OCI-LY7 (cell line): ENCODE data around the gene GK2. TPM values are rescaled to one million over a fixed set of nuclear protein-coding genes. Genes with fewer than 3 reads are reported as not detected.

Source experiments
- BruUV-seq: library from RNA; stranded (reverse); fragments of 400-500 nt; replicated peaks from 2 replicates; lab custom pipeline; 2021; lab: Mats Ljungman, UMichigan
- CTCF ChIA-PET: fragments of 300-600 bp; sonication (Branson Sonifier 250); formaldehyde crosslinking; loops from one replicate; lab custom pipeline; 2022; ENCODE audit warnings: antibody characterized with exemption; ENCODE audit not compliant: unreplicated experiment; lab: Charles Lee
- POLR2A ChIA-PET: fragments of 300-600 bp; sonication (Branson Sonifier 250); formaldehyde crosslinking; loops from one replicate; lab custom pipeline; 2022; ENCODE audit warnings: antibody characterized with exemption; lab: Charles Lee
- DNase-seq: peaks from one replicate; pipeline ENCODE4 v3.0.0-alpha.2; 2015; ENCODE audit warnings: low spot score
- H2AFZ ChIP-seq: fragments of 200-600 bp; sonication (generic), shearing (Covaris generic); 2 replicates; pipeline ENCODE4 v1.6.1; 2014; ENCODE audit warnings: mild to moderate bottlenecking, antibody characterized with exemption, low read length, moderate library complexity
- H3K27ac ChIP-seq: fragments of 200-600 bp; sonication (generic); 2 replicates; pipeline ENCODE4 v1.5.1; 2014; ENCODE audit warnings: mixed run types, low read depth, mild to moderate bottlenecking, moderate library complexity, low read length, inconsistent platforms; ENCODE audit not compliant: poor library complexity, severe bottlenecking
- H3K36me3 ChIP-seq: fragments of 200-600 bp; sonication (generic); 2 replicates; pipeline ENCODE4 v1.6.1; 2014; ENCODE audit warnings: mild to moderate bottlenecking, antibody characterized with exemption, low read length, moderate library complexity, mixed read lengths; ENCODE audit not compliant: insufficient read depth
- H3K4me1 ChIP-seq: fragments of 200-600 bp; sonication (generic); 2 replicates; pipeline ENCODE4 v1.5.1; 2014; ENCODE audit warnings: mild to moderate bottlenecking, low read length; ENCODE audit not compliant: insufficient read depth, poor library complexity, severe bottlenecking
- H3K4me2 ChIP-seq: fragments of 200-600 bp; sonication (generic); 2 replicates; pipeline ENCODE4 v1.6.1; 2014; ENCODE audit warnings: mild to moderate bottlenecking, low read length
- H3K4me3 ChIP-seq: fragments of 200-600 bp; sonication (generic); 2 replicates; pipeline ENCODE4 v1.5.1; 2014; ENCODE audit warnings: mild to moderate bottlenecking, low read depth, low read length; ENCODE audit not compliant: poor library complexity, severe bottlenecking
- H3K79me2 ChIP-seq: fragments of 200-600 bp; sonication (generic); 2 replicates; pipeline ENCODE4 v1.6.1; 2016; ENCODE audit warnings: low read depth, mild to moderate bottlenecking, low read length, moderate library complexity, mixed read lengths; ENCODE audit not compliant: insufficient read depth
- H3K9me2 ChIP-seq: fragments of 200-600 bp; sonication (generic); 2 replicates; pipeline ENCODE4 v1.6.1; 2016; ENCODE audit warnings: mild to moderate bottlenecking, low read length, mixed read lengths; ENCODE audit not compliant: insufficient read depth
- H3K9me3 ChIP-seq: fragments of 200-600 bp; sonication (generic); 2 replicates; pipeline ENCODE4 v1.6.1; 2014; ENCODE audit warnings: mild to moderate bottlenecking, mixed run types, low read length, mixed read lengths
- H4K20me1 ChIP-seq: fragments of 200-600 bp; sonication (generic); 2 replicates; pipeline ENCODE4 v1.6.1; 2014; ENCODE audit warnings: mild to moderate bottlenecking, antibody characterized with exemption, low read length, moderate library complexity, mixed read lengths; ENCODE audit not compliant: insufficient read depth
- EZH2phosphoT487 ChIP-seq: fragments of 200-600 bp; sonication (generic); IDR thresholded peaks from 2 replicates; pipeline ENCODE4 v1.6.1; 2018; ENCODE audit warnings: low read depth, borderline replicate concordance, mild to moderate bottlenecking, mixed run types, antibody characterized with exemption, low read length, moderate library complexity, mixed read lengths
- intact Hi-C: fragments of 100-400 bp; cut with micrococcal nuclease; formaldehyde crosslinking; loops from one replicate; pipeline ENCODE4 v1.10.0; 2022; ENCODE audit not compliant: unreplicated experiment
- total RNA-seq, 2 experiments: library from RNA; depleted of rRNA in 1 of 2; stranded (reverse); fragments of >200 nt in 1 of 2; shearing (Covaris generic) in 1 of 2; gene quantifications; 2 replicates each; pipeline ENCODE4 v1.2.3, GENCODE V29; 2014 to 2022
- TF ChIP-seq, protein P1 (sequence below): fragments of 200-600 bp; sonication (generic); conservative IDR thresholded peaks from 2 replicates; pipeline ENCODE4 v1.5.1; 2014; ENCODE audit warnings: mild to moderate bottlenecking, antibody characterized with exemption, low read length, moderate library complexity, mixed read lengths

The GK2 gene
- total RNA-seq, 2 experiments from 2014 or later: not detected

DNA sequence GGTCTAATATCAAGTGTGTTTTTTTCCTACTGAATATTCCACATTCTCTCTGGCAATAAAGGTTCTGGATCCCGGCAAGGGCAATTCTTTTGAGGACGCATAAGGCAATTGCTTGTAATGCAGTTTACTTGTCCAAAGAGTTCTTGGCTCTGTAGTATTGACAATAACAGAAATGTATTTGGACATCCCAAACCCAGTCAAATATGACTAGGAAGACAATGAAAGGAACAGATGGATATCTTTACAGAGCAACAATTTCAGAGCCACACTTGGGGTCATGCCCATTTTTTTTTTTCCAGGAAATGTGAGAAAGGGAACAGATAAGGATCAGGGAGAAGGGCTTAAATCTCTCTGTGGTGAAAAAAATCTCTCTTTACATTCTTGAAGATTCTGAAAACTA lies 12.2 kb downstream of the GK2 start:
- no peaks in the 10 kb centered on the region for H3K36me3 ChIP-seq
- CTCF ChIA-PET: no interaction called here

DNA sequence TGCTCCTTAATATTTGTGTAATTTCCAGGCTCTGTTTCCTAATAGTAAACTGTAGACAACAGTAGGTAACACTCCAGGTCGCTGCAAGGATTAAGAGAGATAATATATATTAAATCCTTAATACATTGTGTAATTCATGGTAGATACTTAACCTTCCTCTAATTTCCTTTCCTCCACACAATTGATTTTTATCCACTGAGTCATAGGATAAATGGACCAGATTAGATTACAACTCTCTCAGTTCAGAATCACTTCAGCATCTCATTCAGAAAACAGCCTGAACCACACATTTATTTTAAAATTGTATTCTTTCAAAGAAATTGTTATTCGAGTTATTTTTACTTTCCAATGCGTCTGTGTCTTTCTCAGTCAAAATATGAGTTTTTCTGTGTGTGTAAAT lies 17.1 kb downstream of the GK2 start:
- no peak overlapping the region for H3K4me2 ChIP-seq
- H4K20me1 ChIP-seq: no peaks in the 10 kb centered on the region
- no peak for DNase-seq
- H3K9me3 ChIP-seq: no peaks in the 10 kb centered on the region
- POLR2A ChIA-PET: interaction anchor here (0.7 to 0.9 kb wide), 2 partner anchors 10 to 11 kb away, joined by 3 read pairs; no protein-coding TSS in a partner anchor
- CTCF ChIA-PET: no interaction called here
- no peak for TF ChIP-seq EZH2phosphoT487
- TF ChIP-seq, protein P1, sequence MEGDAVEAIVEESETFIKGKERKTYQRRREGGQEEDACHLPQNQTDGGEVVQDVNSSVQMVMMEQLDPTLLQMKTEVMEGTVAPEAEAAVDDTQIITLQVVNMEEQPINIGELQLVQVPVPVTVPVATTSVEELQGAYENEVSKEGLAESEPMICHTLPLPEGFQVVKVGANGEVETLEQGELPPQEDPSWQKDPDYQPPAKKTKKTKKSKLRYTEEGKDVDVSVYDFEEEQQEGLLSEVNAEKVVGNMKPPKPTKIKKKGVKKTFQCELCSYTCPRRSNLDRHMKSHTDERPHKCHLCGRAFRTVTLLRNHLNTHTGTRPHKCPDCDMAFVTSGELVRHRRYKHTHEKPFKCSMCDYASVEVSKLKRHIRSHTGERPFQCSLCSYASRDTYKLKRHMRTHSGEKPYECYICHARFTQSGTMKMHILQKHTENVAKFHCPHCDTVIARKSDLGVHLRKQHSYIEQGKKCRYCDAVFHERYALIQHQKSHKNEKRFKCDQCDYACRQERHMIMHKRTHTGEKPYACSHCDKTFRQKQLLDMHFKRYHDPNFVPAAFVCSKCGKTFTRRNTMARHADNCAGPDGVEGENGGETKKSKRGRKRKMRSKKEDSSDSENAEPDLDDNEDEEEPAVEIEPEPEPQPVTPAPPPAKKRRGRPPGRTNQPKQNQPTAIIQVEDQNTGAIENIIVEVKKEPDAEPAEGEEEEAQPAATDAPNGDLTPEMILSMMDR: no peak
- H2AFZ ChIP-seq: no peak overlapping the region
- H3K27ac ChIP-seq: no peak overlapping the region
- no peaks in the 10 kb centered on the region for H3K79me2 ChIP-seq
- H3K4me3 ChIP-seq: no peak overlapping the region
- no peaks in the 10 kb centered on the region for H3K9me2 ChIP-seq
- H3K36me3 ChIP-seq: no peaks in the 10 kb centered on the region
- H3K4me1 ChIP-seq: no peaks in the 10 kb centered on the region
- no TSS peak for BruUV-seq
- intact Hi-C loops: no loop called here

More for the DNA sequence above, 12.2 kb downstream of the GK2 start:
- BruUV-seq: no TSS peak
- no peak for TF ChIP-seq EZH2phosphoT487
- TF ChIP-seq, protein P1: no peak
- H3K9me2 ChIP-seq: no peaks in the 10 kb centered on the region
- H4K20me1 ChIP-seq: no peaks in the 10 kb centered on the region
- H3K4me1 ChIP-seq: no peaks in the 10 kb centered on the region
- intact Hi-C loops: no loop called here
- no peak overlapping the region for H2AFZ ChIP-seq
- no peaks in the 10 kb centered on the region for H3K79me2 ChIP-seq
- no peak for DNase-seq
- H3K9me3 ChIP-seq: no peaks in the 10 kb centered on the region
- H3K4me3 ChIP-seq: no peak overlapping the region
- no peak overlapping the region for H3K27ac ChIP-seq
- POLR2A ChIA-PET: no interaction called here
- H3K4me2 ChIP-seq: no peak overlapping the region

DNA sequence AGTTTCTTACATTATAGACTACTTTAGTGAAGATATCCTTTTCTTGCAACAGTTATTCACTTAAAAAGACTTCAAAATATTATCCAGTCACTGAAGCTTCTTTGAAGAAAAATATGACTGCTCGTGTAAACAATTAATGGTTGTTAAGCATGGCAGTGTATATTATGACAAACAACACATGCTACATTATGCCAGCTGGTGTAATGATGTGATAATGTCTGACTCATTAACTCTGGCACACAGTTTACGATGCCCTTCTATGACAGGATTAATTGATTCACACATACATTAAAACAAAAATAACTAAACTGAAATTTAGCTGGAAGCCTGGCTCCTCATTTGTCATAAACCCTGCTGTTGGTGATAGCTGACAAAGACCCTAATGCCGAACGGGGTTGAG lies 22.4 kb downstream of the GK2 start:
- CTCF ChIA-PET: no interaction called here
- H3K9me3 ChIP-seq: no peaks in the 10 kb centered on the region
- no peaks in the 10 kb centered on the region for H3K4me1 ChIP-seq
- no peak for DNase-seq
- no peak overlapping the region for H3K4me2 ChIP-seq
- no peaks in the 10 kb centered on the region for H3K36me3 ChIP-seq
- TF ChIP-seq, protein P1: no peak
- TF ChIP-seq EZH2phosphoT487: no peak
- no peaks in the 10 kb centered on the region for H3K79me2 ChIP-seq
- POLR2A ChIA-PET: no interaction called here
- intact Hi-C loops: no loop called here
- no peak overlapping the region for H2AFZ ChIP-seq
- H3K27ac ChIP-seq: no peak overlapping the region
- H4K20me1 ChIP-seq: no peaks in the 10 kb centered on the region
- H3K9me2 ChIP-seq: no peaks in the 10 kb centered on the region
- BruUV-seq: no TSS peak
- H3K4me3 ChIP-seq: no peak overlapping the region
